Activated T-helper 17 cell treated with anti-CD3 and anti-CD28 coated beads, Interleukin-2, amount 50 U/mL, for 72 hours (primary cell): ENCODE results near the gene KIF21A. TPM values are rescaled to one million over a fixed set of nuclear protein-coding genes. Genes with fewer than 3 reads are reported as not detected.

Experiments used
- ATAC-seq: fragments of 150-1000 bp; cut with Tn5 transposase; replicated peaks from 2 replicates; pipeline ENCODE4 v1.10.0; 2021; ENCODE audit warnings: mild to moderate bottlenecking, moderate library complexity
- H3K27ac Mint-ChIP-seq: one replicate; pipeline ENCODE4 v1.8.0; 2022; ENCODE audit warnings: mixed read lengths
- H3K27me3 Mint-ChIP-seq: one replicate; pipeline ENCODE4 v1.8.0; 2022; ENCODE audit warnings: mixed read lengths
- H3K36me3 Mint-ChIP-seq: one replicate; pipeline ENCODE4 v1.8.0; 2022; ENCODE audit warnings: low read depth, mild to moderate bottlenecking, mixed read lengths
- H3K4me1 Mint-ChIP-seq: one replicate; pipeline ENCODE4 v1.8.0; 2022; ENCODE audit warnings: mixed read lengths
- H3K4me3 Mint-ChIP-seq: one replicate; pipeline ENCODE4 v1.8.0; 2022; ENCODE audit warnings: mild to moderate bottlenecking, mixed read lengths
- H3K9me3 Mint-ChIP-seq: one replicate; pipeline ENCODE4 v1.8.0; 2022; ENCODE audit warnings: mixed read lengths
- total RNA-seq, 2 donors: library from RNA; stranded (reverse); gene quantifications; one replicate each; pipeline ENCODE4 v1.2.3, GENCODE V29; 2022

Gene KIF21A
- total RNA-seq, 2 donors from 2014 or later = 14.8 to 19.6 TPM

GRCh38 chr12:39419471-39419870 lies 23.4 kb downstream of the KIF21A start:
- Mint-ChIP-seq H3K4me1 (peaks cover 4% of the 10 kb centered on the region), H3K36me3 (peaks cover 10% of the 10 kb centered on the region), H3K9me3 (no peaks in the 10 kb centered on the region), H3K4me3 (no peak overlapping the region), H3K27ac (no peak overlapping the region), H3K27me3 (no peaks in the 10 kb centered on the region)
- ATAC-seq = no peak

- H3K4me1 Mint-ChIP-seq = peaks cover 4% of the 10 kb centered on the region
- no peak overlapping the region for H3K4me3 Mint-ChIP-seq
- no peak for ATAC-seq
Observed at GRCh38 chr12:39417916-39418315, 25.0 kb downstream of the KIF21A start.

GRCh38 chr12:39413836-39414771 lies 28.8 kb downstream of the KIF21A start:
- Mint-ChIP-seq H3K27me3 (no peaks in the 10 kb centered on the region), H3K36me3 (peaks cover 4% of the 10 kb centered on the region), H3K4me3 (no peak overlapping the region), H3K27ac (no peak overlapping the region), H3K4me1 (no peaks in the 10 kb centered on the region), H3K9me3 (no peaks in the 10 kb centered on the region)
- ATAC-seq = no peak

More at GRCh38 chr12:39417916-39418315, 25.0 kb downstream of the KIF21A start:
- H3K9me3 Mint-ChIP-seq = no peaks in the 10 kb centered on the region
- H3K36me3 Mint-ChIP-seq = peaks cover 10% of the 10 kb centered on the region
- no peaks in the 10 kb centered on the region for H3K27me3 Mint-ChIP-seq
- H3K27ac Mint-ChIP-seq = no peak overlapping the region

GRCh38 chr12:39412210-39412609 lies 30.7 kb downstream of the KIF21A start:
- Mint-ChIP-seq H3K4me1 (peaks cover 4% of the 10 kb centered on the region), H3K9me3 (no peaks in the 10 kb centered on the region), H3K36me3 (peaks cover 4% of the 10 kb centered on the region), H3K27ac (no peak overlapping the region), H3K4me3 (no peak overlapping the region), H3K27me3 (no peaks in the 10 kb centered on the region)
- ATAC-seq = no peak

GRCh38 chr12:39406262-39406661 lies 36.7 kb downstream of the KIF21A start:
- ATAC-seq = no peak
- H3K27ac Mint-ChIP-seq = peak overlapping the region; percentile 1
- H3K27me3 Mint-ChIP-seq = no peaks in the 10 kb centered on the region
- no peaks in the 10 kb centered on the region for H3K36me3 Mint-ChIP-seq
- H3K4me1 Mint-ChIP-seq = peaks cover 17% of the 10 kb centered on the region
- H3K4me3 Mint-ChIP-seq = peak overlapping the region; percentile 1
- no peaks in the 10 kb centered on the region for H3K9me3 Mint-ChIP-seq

GRCh38 chr12:39405580-39405979 lies 37.3 kb downstream of the KIF21A start:
- Mint-ChIP-seq H3K4me1 (peaks cover 20% of the 10 kb centered on the region), H3K36me3 (no peaks in the 10 kb centered on the region), H3K27me3 (no peaks in the 10 kb centered on the region), H3K9me3 (no peaks in the 10 kb centered on the region), H3K4me3 (no peak overlapping the region), H3K27ac (no peak overlapping the region)
- ATAC-seq = peak; percentile 29

GRCh38 chr12:39404000-39404399 lies 38.9 kb downstream of the KIF21A start:
- Mint-ChIP-seq H3K27ac (no peak overlapping the region), H3K4me3 (no peak overlapping the region), H3K4me1 (peaks cover 20% of the 10 kb centered on the region), H3K27me3 (no peaks in the 10 kb centered on the region), H3K9me3 (no peaks in the 10 kb centered on the region), H3K36me3 (no peaks in the 10 kb centered on the region)
- no peak for ATAC-seq

GRCh38 chr12:39403376-39403775 lies 39.5 kb downstream of the KIF21A start:
- Mint-ChIP-seq H3K4me3 (no peak overlapping the region), H3K36me3 (no peaks in the 10 kb centered on the region), H3K4me1 (peaks cover 20% of the 10 kb centered on the region), H3K27me3 (no peaks in the 10 kb centered on the region), H3K27ac (no peak overlapping the region), H3K9me3 (no peaks in the 10 kb centered on the region)
- ATAC-seq = no peak

GRCh38 chr12:39402922-39403321 lies 40.0 kb downstream of the KIF21A start:
- Mint-ChIP-seq H3K27ac (no peak overlapping the region), H3K9me3 (no peaks in the 10 kb centered on the region), H3K36me3 (no peaks in the 10 kb centered on the region), H3K27me3 (no peaks in the 10 kb centered on the region), H3K4me1 (peaks cover 20% of the 10 kb centered on the region), H3K4me3 (no peak overlapping the region)
- peak; percentile 89 for ATAC-seq

GRCh38 chr12:39401459-39401858 lies 41.5 kb downstream of the KIF21A start:
- H3K27ac Mint-ChIP-seq = no peak overlapping the region
- ATAC-seq = no peak
- no peaks in the 10 kb centered on the region for H3K9me3 Mint-ChIP-seq
- H3K4me3 Mint-ChIP-seq = no peak overlapping the region
- no peaks in the 10 kb centered on the region for H3K27me3 Mint-ChIP-seq
- peaks cover 8% of the 10 kb centered on the region for H3K4me1 Mint-ChIP-seq
- no peaks in the 10 kb centered on the region for H3K36me3 Mint-ChIP-seq

- ATAC-seq = no peak
- Mint-ChIP-seq H3K36me3 (no peaks in the 10 kb centered on the region), H3K4me1 (peaks cover 10% of the 10 kb centered on the region), H3K9me3 (no peaks in the 10 kb centered on the region), H3K4me3 (no peak overlapping the region), H3K27me3 (no peaks in the 10 kb centered on the region), H3K27ac (no peak overlapping the region)
Observed at GRCh38 chr12:39395866-39396265, 47.1 kb downstream of the KIF21A start.

GRCh38 chr12:39393890-39394289 lies 49.0 kb downstream of the KIF21A start:
- Mint-ChIP-seq H3K27me3 (no peaks in the 10 kb centered on the region), H3K4me1 (peaks cover 10% of the 10 kb centered on the region), H3K36me3 (no peaks in the 10 kb centered on the region), H3K4me3 (no peak overlapping the region), H3K27ac (no peak overlapping the region), H3K9me3 (no peaks in the 10 kb centered on the region)
- no peak for ATAC-seq

- H3K36me3 Mint-ChIP-seq = no peaks in the 10 kb centered on the region
- H3K4me1 Mint-ChIP-seq = peaks cover 10% of the 10 kb centered on the region
- H3K27me3 Mint-ChIP-seq = no peaks in the 10 kb centered on the region
- no peak for ATAC-seq
- no peaks in the 10 kb centered on the region for H3K9me3 Mint-ChIP-seq
- no peak overlapping the region for H3K27ac Mint-ChIP-seq
- H3K4me3 Mint-ChIP-seq = no peak overlapping the region
Observed at GRCh38 chr12:39393179-39393578, 49.7 kb downstream of the KIF21A start.

GRCh38 chr12:39392154-39392925 lies 50.6 kb downstream of the KIF21A start:
- Mint-ChIP-seq H3K27ac (no peak overlapping the region), H3K4me3 (no peak overlapping the region), H3K27me3 (no peaks in the 10 kb centered on the region), H3K4me1 (peaks cover 10% of the 10 kb centered on the region), H3K36me3 (no peaks in the 10 kb centered on the region), H3K9me3 (no peaks in the 10 kb centered on the region)
- ATAC-seq = no peak

- no peak overlapping the region for H3K4me3 Mint-ChIP-seq
- no peaks in the 10 kb centered on the region for H3K36me3 Mint-ChIP-seq
- H3K27ac Mint-ChIP-seq = no peak overlapping the region
- peaks cover 10% of the 10 kb centered on the region for H3K4me1 Mint-ChIP-seq
- no peak for ATAC-seq
- no peaks in the 10 kb centered on the region for H3K9me3 Mint-ChIP-seq
- no peaks in the 10 kb centered on the region for H3K27me3 Mint-ChIP-seq
Observed at GRCh38 chr12:39390752-39391151, 52.2 kb downstream of the KIF21A start.
